Measurements from ENCODE around the gene TIMD4.

DNA sequence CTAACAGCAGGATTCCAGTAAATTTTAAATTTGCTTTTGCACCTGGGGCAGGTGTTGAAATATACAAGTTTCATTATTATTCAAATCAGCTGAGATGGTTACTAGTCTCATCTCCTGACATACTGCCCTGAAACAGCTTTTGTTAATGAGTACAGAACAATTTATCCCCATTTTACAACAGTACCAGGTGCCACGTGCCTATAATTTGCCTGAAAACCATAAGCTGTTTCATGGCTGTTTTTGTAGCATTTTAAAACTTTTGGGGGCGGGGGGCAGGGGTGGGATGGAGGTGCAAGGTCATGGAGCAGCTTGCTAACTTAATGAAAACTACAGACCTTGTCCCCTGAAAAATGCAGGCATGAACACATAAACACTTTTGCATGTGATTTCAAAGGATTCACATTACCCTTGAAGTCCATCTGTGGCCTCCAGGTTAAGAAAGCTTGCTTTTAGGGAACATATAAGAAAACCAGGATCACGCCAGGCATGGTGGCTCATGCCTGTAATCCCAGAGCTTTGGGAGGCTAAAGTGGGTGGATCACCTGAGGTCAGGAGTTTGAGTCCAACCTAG lies 42.1 kb downstream of the TIMD4 start:
- no peak for TF ChIP-seq RARB (CRISPR knock-in tag; IDR thresholded peaks at IDR 0.05)
- TF ChIP-seq CSRNP3 (CRISPR knock-in tag; IDR thresholded peaks at IDR 0.05): no peak
- no peak for TF ChIP-seq PPARA (CRISPR knock-in tag; IDR thresholded peaks at IDR 0.05; ENCODE audit: borderline replicate concordance)
- TF ChIP-seq BACH2 (CRISPR knock-in tag; IDR thresholded peaks at IDR 0.05; ENCODE audit: borderline replicate concordance): no peak
- TF ChIP-seq ZNF8 (CRISPR knock-in tag; IDR thresholded peaks at IDR 0.05): no peak
